Mononuclear cell (primary cell): ENCODE data around the gene FLYWCH2. TPM values are rescaled to one million over a fixed set of nuclear protein-coding genes. Genes with fewer than 3 reads are reported as not detected.

ENCODE experiments used
- H3K27me3 ChIP-seq: 2 replicates; pipeline ENCODE4 v1.6.0; 2011; ENCODE audit warnings: low read length, control low read depth; ENCODE audit not compliant: insufficient read depth
- H3K4me1 ChIP-seq: 2 replicates; pipeline ENCODE4 v1.5.1; 2011; ENCODE audit warnings: mild to moderate bottlenecking, low read length, control low read depth; ENCODE audit not compliant: insufficient read depth
- H3K4me3 ChIP-seq: 2 replicates; pipeline ENCODE4 v1.5.1; 2011; ENCODE audit warnings: mild to moderate bottlenecking, low read length, moderate library complexity
- H3K9me3 ChIP-seq: 2 replicates; pipeline ENCODE4 v1.5.1; 2011; ENCODE audit warnings: low read depth, mild to moderate bottlenecking, control low read depth, low read length
- total RNA-seq: library from RNA; depleted of rRNA; stranded (reverse); fragments of >200 nt; gene quantifications from one replicate; pipeline ENCODE4 v1.2.3, GENCODE V29; 2012

Gene FLYWCH2, protein sequence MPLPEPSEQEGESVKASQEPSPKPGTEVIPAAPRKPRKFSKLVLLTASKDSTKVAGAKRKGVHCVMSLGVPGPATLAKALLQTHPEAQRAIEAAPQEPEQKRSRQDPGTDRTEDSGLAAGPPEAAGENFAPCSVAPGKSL
- 8.1 TPM for total RNA-seq

DNA sequence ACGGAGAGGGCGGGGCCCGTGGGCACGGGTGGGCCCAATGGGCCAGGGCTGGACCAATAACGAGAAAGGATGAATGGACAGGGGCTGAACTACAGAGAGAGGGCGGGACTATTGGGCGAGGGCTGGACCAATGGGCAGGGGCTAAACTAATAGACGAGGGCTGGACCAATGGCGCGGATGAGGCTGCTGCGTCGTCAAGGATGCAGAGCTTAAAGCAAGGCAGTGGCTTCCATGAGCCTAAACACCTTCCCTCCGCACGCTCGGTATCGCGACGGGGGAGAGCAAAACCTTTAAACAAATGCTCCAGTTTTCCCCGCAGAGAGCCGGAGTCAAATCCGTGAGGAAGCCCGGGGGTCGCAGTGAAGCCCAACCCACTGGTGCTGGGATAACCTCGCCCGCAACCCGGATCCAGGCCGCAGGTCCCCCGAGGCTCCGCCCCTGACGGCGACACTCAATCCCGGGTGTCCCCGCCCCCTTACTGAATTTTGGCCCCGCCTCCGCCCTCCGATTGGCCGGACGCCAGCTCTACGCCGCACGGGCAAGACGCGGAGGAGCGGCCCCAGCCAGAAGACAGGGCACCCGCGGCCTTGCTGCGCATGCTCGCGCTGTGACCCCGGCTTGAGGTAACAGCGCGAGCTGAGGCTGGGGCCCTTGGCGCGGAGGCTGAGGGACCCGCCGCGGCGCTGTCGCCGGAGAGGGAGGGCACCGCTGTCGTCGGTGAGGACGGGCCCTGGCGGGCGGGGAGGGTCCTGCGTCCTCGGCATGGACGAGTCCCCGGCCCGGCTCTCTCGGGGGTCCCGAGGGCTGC is at the start of gene FLYWCH2:
FLYWCH2 (plus strand) TSS at position 566 of the 808 bp plus-strand sequence. CDS start 13,235 bp downstream, outside the sequence.
- peak within 1 kb of the TSS; percentile 74 for H3K4me3 ChIP-seq
- peaks cover 17% of the 10 kb centered on the region for H3K4me1 ChIP-seq
- no peaks in the 10 kb centered on the region for H3K27me3 ChIP-seq
- no peaks in the 10 kb centered on the region for H3K9me3 ChIP-seq

DNA sequence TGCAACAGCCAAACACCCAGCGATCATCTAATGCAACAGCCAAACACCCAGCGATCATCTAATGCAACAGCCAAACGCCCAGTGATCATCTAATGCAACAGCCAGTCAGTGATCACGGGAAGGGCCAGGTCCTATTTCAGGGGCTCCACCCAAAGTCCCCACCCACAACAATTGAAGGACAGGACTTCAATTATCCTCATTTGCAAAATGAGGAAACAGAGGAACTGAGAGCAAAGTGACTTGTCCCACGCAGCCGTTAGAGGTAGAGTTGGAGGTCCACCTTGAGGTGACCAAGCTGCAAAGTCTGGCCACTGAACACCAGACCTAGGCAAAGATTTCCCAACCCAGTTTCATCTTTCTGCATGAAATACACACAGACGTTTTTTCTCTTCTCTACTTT is 49.2 kb upstream of the FLYWCH2 start:
- no peaks in the 10 kb centered on the region for H3K9me3 ChIP-seq
- peaks cover 11% of the 10 kb centered on the region for H3K4me1 ChIP-seq
- H3K4me3 ChIP-seq, result no peak overlapping the region
- no peaks in the 10 kb centered on the region for H3K27me3 ChIP-seq

DNA sequence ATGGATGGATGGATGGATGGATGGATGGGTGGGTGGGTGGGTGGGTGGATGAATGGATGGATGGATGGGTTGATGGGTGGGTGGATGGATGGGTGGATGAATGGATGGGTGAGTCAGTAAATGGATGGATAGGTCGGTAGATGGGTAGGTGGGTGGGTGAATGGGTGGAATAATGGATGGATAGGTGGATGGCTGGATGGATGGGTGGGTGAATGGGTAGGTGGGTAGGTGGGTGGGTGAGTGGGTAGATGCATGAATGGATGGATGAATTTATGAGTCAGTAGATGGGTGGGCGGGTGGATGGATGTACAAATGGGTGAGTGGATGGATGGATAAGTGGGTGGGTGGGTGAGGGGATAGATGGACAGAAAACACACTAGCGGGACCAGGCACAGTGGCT is 48.0 kb upstream of the FLYWCH2 start:
- no peak overlapping the region for H3K4me3 ChIP-seq
- no peaks in the 10 kb centered on the region for H3K27me3 ChIP-seq
- no peaks in the 10 kb centered on the region for H3K9me3 ChIP-seq
- peaks cover 5% of the 10 kb centered on the region for H3K4me1 ChIP-seq

DNA sequence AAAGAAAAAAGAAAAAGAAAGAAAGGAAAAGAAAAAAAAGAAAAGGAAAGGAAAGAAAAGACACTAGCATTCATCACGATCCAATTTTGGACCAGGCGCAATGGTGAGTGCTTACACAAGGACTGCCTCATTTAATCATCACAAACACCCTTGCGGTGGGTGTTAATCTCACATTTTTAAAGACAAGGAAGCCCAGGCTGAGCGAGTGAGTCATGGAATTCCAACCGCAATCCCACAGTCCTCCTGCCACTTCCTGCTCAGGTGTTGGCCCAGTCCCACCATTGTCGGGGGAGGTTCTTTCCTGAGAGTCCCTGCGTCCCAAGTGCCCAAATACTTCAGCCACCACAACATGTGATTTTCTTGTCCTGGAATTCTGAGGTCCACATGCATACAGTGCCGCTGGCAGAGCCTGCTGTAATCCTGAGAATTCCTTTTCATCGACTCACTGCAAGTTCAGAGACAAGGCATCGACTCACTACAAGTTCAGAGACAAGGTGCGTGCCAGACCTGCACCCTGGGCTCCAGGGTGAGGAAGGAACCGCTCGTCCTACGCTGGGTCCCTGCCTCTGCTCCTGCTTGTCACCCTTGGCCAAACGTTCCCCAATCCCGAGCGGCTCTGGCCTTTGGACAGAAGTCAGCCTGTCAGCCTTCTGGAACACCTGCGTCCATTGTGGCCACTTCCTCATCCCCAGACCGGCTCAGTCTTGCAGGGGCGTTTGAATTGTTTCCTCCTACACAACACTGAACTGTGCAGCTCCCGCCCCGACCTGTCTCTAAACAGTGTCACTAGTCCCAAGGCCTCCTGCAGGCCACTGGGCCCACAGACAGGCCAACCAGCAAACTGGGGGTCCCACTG is 47.1 kb upstream of the FLYWCH2 start:
- no peaks in the 10 kb centered on the region for H3K9me3 ChIP-seq
- H3K27me3 ChIP-seq, result no peaks in the 10 kb centered on the region
- H3K4me3 ChIP-seq, result no peak overlapping the region
- peaks cover 7% of the 10 kb centered on the region for H3K4me1 ChIP-seq

DNA sequence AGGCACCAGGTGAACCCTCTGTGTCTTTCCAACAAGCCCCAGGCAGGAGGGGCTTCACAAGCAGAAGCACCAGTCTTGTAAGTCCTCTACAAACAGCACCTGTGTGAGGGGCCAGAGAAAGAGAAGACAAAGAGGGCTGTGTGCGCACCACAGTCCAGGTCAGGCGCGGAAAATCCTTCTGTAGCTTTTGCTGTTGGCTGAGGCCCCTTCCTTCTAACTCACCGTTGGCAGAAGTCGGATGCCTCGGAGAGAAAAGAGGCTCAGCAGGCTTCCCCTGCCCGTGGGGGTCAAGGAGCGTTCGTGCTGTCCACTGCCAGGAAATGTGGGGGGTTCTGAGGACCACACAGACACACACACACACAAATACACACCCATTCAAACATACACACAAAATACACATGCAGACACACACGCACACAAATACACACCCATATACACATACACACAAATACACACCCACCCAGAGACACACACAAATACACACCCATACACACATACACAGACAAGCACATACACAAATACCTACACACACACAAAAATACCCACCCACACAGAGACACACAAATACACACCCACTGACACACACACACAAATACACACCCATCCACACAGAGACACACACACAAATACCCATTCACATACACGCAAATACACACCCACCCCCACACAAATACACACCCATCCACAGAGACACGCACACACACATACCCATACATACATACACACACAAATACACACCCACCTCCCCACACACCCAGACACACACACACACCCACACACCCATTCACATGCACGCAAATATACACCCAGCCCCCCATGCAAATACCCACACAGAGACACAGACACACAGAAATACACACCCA is 46.1 kb upstream of the FLYWCH2 start:
- no peaks in the 10 kb centered on the region for H3K9me3 ChIP-seq
- H3K27me3 ChIP-seq, result no peaks in the 10 kb centered on the region
- no peak overlapping the region for H3K4me3 ChIP-seq
- peaks cover 17% of the 10 kb centered on the region for H3K4me1 ChIP-seq

DNA sequence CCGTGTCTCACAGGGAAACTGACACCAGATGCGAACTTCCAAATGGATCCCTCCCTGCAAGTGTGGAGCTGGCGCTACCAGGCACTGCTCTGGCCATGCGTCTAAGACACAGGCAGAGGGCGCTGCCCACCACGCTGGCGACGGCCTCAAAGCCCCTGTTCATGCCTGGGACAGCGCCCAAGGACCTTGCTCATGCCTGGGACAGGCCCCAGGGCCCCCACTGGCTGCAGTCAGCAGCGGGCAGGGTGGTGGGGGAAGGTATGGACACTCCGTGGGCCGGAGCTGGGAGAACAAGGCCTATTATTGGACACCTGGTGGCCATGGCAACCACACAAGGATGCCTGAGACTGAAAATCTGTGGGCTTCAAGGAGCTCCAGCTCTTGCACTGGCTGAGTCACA is 44.1 kb upstream of the FLYWCH2 start:
- Histone ChIP-seq H3K4me1 (peaks cover 25% of the 10 kb centered on the region), H3K27me3 (no peaks in the 10 kb centered on the region), H3K4me3 (no peak overlapping the region), H3K9me3 (no peaks in the 10 kb centered on the region)

DNA sequence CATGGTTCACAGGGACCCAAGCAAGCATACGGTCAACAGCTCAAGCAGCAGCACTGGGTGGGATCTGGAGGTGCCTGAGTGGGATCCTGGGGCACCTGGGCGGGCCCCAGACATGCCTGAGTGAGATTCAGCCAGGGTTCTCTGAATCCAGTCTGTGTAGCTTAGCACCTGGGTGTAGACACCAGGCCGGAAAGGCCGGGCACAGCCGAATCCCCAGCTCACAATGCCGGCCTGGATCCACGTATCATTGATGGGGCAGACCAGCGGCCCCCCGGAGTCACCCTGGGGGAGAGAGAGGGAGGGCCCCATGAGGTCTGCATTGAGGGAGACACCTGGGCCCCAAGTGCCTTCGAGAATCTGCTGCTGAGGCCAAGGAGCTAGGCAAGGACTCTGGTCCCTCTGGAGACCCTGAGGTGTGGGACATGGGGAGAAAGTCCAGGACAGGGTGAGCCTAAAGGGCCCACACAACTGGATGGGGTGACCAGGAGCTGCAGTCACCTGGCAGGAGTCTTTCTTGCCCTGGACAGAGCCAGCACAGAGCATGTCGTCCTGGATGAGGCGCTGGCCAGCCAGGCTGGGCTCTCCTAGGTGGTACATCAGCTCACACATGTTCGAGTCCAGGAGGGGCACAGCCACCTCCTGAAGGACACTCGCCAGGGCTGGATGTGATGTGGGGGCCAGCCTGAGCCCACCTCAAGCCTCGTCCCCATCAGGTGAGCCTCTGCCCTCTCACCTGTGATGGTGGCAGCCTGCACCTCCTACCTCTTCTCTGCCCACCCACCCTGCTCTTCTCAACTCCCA is 43.2 kb upstream of the FLYWCH2 start:
- Histone ChIP-seq H3K4me3 (no peak overlapping the region), H3K9me3 (no peaks in the 10 kb centered on the region), H3K4me1 (peaks cover 25% of the 10 kb centered on the region), H3K27me3 (no peaks in the 10 kb centered on the region)

DNA sequence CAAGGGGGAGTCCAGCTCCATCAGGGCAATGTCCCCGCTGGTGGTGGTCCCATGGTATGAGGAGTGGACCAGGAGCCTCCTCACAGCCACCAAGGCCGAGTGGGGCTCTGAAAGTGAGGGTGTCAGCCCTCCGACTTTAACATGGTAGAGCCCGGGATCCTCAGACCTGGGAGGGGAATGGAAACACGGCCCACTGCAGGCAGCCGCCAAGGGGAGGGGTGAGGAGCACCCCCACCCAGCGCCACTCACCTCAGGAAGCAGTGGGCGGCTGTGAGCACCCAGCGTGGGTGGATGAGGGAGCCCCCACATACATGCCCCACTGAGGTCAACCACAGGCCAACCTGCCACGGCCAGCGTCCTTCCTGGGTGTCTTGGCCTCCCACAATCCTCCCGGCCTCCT is 42.1 kb upstream of the FLYWCH2 start:
- peaks cover 25% of the 10 kb centered on the region for H3K4me1 ChIP-seq
- no peaks in the 10 kb centered on the region for H3K9me3 ChIP-seq
- H3K27me3 ChIP-seq, result no peaks in the 10 kb centered on the region
- H3K4me3 ChIP-seq, result no peak overlapping the region

DNA sequence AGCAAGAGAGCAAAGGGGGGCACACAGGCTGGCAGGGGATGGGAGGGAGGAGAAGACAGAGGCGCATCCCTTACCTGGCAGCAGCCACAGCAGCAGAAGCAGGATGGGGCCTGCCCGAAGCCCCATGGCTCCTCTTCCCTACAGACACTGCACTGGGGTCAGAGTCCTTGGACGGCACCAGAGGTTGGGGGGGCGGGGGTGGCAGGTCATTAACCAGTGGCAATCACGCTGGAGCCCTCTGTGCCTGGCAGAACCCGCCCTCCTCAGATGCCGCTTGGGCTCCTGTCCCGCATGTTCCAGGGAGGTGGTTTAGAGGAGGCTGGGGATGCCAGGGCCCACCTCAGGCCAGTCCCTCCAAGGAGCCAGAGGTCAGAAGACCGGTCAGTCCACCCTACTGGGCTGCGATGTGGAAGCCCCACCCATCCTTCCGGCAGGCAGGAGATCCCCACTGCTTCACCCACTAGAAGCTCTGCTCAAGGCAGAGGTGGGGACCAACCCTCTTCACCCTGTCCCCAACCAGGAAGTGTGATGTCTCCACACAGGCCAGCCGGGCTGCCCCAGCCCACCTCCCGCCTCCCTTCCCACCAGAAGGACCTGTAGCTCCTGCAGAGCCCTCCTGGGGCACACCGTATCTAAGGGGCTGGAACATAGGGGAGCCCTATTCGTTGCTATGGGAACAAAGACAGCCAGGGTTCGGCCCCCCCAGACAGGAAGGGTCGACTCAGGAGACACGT is 41.2 kb upstream of the FLYWCH2 start:
- Histone ChIP-seq H3K4me1 (peaks cover 25% of the 10 kb centered on the region), H3K4me3 (no peak overlapping the region), H3K9me3 (no peaks in the 10 kb centered on the region), H3K27me3 (no peaks in the 10 kb centered on the region)

DNA sequence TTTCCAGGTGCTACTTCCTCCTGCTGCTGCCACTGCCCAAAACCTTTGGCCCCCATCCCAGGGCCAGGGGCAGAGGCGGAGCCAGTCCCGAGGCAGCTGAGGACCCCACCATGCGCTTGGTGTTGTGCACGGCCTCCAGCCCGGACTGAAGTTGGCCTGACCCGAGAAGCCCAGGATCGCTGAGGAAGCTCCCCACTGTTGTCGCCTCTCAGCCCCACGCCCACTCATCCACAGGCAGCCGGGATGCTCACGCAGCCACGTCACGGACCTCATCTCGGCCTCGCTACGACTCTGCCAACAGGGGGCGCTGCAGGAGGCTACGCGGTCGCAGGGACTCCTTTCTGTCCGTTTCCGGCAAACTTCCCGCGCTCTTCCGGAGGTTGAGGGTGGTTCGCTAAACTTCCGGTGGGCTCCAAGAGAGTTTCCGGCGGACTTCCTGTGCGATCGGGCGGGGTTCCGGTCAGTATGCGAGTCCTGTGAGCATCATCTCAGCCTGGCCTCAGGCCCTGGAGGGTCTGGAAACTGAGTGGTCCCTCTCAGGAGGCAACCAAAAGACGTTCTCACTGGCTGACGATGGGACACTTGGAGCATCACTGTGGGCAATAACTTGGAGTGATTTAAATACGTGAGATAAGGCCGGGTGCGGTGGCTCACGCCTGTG is 40.5 kb upstream of the FLYWCH2 start:
- H3K4me1 ChIP-seq, result peaks cover 25% of the 10 kb centered on the region
- no peak overlapping the region for H3K4me3 ChIP-seq
- no peaks in the 10 kb centered on the region for H3K9me3 ChIP-seq
- H3K27me3 ChIP-seq, result no peaks in the 10 kb centered on the region

DNA sequence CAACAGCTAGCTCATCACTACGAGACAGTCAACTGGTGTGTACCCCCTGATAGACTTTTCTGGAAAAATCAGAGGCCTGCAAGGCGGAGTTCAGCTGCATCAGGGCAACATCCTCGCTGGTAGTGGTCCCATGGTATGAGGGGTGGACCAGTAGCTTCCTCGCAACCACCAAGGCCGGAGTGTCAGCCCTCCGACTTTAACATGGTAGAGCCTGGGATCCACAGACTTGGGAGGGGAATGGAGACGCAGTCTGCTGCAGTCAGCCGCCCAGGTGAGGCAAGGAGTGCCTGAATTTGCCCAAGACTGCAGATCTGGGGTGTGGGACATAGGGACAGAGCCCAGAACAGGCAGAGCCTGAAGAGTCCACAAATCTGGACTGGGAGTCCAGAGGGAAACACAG is 39.5 kb upstream of the FLYWCH2 start:
- Histone ChIP-seq H3K27me3 (no peaks in the 10 kb centered on the region), H3K4me1 (peaks cover 25% of the 10 kb centered on the region), H3K4me3 (no peak overlapping the region)

DNA sequence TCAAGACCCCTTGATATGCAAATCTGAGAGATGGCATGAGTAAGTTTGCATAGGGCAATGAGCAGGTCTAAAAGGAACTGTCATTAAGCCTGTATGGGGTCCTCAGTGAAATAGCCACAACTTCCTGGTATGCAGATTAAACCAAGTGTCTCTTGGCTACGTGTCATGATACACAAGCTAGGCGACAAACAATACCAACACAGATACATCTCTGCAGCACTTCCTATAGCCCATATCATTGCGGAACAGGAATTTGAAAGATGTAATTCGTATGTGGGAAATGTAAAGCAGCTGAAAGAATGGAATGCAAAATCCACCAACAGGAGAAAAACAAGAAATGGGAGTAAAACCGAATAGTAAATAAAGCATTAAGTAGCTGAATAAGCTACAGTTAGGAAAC is 37.9 kb upstream of the FLYWCH2 start:
- Histone ChIP-seq H3K4me3 (no peak overlapping the region), H3K9me3 (no peaks in the 10 kb centered on the region), H3K27me3 (no peaks in the 10 kb centered on the region), H3K4me1 (peaks cover 24% of the 10 kb centered on the region)

More for the DNA sequence above, 39.5 kb upstream of the FLYWCH2 start:
- no peaks in the 10 kb centered on the region for H3K9me3 ChIP-seq
